ENCODE results near the gene DND1.
A peak's percentile ranks its signal among the peaks of the same experiment; 100 is the strongest.
"Not testable (repeated sequence)": the region's sequence is repeated elsewhere in the genome, so short reads cannot be mapped to it uniquely, and the experiment has no call there.

The DND1 gene

DNA sequence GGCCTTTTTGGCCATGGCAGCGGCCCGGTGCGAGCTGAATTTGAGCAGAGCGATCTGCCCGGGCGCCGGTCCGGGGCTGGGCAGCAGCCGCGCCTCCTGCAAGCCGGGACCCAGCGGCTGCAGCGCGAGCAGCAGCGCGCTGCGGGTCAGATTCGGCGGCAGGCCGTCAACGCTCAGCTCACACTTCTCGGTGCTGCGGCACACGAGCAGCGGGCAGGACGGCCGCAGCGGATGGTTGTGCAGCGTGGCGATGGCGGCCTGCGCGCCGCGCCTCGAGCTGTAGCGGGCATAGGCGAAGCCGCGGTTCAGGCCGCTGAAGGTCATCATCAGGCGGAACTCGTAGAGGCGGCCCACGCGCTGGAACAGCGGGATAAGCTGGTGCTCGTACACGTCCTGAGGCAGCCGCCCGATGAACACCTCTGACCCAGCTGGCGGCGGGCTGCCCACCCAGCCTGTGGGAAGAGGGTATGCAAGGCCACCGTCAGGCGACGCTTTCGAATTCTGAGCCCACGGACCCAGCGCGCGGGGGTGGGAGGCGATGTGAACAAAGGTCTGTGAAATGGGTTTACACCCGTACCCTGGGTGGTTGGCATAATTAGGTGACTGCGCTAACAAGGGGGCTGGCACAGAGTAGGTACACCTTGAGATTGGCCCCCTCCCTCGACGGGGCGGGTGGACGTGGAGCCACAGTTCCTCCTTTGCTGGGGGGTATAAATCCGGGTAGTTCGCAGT, 755 bp downstream of the DND1 start:
- no peak for DNase-seq (ENCODE audit: low read depth)

DNA sequence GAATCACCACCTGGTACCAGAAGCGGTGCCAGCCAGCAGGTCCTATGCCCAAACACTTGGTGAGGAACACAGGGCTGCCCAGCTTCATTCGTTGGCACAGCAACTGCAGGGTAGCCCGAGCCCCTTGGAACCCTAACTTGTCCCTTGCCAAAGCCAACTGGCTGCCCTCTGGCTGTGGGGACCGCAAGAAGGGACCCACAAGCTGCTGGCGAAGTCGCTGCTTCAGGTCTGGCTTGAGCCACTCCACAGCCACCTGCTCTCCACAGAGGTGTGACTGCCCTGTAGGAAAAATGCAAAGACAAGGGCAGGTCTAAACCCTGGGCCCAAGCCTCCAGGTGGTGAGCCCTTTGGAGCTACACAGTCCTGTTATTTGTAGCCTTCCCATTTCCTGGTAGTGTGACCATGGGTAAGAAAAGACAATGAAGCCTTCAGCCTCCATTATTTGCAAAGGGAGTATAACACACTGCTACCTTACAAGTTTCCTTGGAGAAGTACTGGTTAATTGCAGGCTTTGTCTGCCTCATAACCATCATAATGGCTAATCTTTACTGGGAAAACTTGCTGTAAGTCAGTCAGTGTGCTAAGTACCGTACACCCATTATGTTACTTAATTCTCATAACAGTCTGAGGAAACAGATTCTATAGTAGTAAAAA, 1.8 kb downstream of the DND1 start:
- DNase-seq (ENCODE audit: low read depth): no peak

DNA sequence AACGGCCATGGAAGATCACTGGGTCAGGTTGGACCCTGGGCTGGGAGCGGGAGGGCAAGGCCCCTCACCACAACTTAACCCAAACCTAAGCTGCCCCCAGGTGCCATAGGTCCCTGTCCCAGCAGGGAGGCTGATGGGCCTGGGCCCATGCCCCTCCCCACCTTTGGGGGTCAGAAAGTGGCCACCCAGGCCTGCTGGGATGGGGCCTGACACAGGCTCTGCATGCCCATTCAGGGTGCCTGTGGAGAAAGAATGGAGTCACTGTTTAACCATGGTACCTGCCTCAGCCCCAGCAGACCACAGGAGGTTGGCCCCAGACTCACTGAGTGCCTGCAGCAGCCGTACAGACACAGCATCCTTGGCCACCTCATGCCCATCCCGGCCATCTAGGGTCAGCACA, 2.3 kb downstream of the DND1 start:
- DNase-seq (ENCODE audit: low read depth): not testable (repeated sequence)

DNA sequence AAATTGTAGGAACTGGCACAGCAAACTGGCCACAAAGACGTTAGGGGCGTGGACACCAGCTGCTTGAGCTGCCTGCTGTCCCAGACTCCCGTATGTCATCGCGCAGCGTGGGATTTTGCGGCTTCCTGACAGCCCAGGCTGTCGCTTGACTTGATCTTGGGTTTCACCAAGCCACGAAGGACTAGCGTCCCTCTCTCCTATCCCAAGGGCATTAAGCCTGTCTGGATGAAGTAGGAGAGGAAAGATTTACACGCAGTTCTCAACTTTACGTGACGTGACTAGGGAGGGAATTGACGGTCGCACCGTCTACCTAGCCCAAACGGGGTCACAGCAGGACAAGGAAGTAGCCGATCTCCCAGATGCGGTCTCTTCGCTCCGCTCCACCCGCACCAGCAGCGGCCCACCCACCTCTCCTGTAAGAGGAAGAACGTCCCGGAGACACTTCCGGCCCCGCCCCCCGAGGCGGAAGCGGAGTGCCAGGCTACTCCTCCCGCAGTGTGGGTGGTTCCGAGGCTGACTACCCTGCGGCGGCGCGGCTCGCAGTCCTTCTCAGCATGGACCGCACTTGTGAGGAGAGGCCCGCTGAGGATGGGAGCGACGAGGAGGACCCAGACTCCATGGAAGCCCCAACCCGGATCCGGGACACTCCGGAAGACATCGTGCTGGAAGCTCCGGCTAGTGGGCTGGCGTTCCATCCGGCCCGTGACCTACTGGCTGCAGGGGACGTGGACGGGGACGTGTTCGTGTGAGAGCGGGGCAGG, 8.8 kb downstream of the DND1 start, which contains the start of gene WDR55:
Gene WDR55 (plus strand): TSS at position 546 of the 761 bp plus-strand sequence. CDS start 9 bp downstream, at position 555.
- peak; percentile 95 for DNase-seq (ENCODE audit: low read depth)

DNA sequence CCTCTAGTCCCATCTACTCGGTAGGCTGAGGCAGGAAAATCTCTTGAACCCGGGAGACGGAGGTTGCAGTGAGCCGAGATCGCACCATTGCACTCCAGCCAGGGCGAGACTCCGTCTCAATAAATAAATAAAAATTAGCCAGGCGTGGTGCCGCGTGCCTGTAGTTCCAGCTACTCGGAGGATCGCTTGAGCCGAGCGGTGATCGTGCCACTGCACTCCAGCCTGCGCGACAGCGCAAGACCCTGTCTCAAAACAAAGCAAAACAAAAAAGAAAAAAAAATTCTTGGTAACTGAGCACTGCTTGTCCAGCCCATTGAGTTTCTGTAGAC, 9.4 kb downstream of the DND1 start:
- no peak for DNase-seq (ENCODE audit: low read depth)

DNA sequence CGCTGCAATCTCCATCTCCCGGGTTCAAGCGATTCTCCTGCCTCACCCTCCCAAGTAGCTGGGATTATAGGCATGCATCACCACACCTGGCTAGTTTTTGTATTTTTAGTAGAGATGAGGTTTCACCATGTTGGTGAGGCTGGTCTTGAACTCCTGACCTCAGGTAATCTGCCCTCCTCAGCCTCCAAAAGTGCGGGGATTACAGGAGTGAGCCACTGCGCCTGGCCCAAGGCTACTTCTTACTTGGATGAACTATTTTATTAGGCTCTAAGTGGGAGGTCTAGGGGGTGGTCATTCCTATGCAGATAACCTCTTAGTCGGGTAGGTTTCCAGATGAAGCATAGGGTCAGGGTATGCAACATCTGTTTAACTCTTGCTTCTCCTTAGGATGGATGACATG, 13.0 kb downstream of the DND1 start:
- DNase-seq (ENCODE audit: low read depth): not testable (repeated sequence)

DNA sequence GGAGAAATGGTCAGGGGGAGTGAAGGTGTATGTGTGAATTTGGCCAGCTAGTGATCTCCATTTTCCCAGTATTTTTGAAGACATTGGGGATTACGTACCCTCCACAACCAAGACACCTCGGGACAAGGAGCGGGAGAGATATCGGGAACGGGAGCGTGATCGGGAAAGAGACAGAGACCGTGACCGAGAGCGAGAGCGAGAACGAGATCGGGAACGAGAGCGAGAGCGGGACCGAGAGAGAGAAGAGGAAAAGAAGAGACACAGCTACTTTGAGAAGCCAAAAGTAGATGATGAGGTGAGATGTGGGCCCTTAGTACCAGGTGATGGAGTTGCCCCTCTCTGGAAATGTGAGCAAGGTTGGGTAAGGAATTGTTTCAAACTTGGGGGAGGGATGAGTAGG, 14.5 kb downstream of the DND1 start:
- no peak for DNase-seq (ENCODE audit: low read depth)

DNA sequence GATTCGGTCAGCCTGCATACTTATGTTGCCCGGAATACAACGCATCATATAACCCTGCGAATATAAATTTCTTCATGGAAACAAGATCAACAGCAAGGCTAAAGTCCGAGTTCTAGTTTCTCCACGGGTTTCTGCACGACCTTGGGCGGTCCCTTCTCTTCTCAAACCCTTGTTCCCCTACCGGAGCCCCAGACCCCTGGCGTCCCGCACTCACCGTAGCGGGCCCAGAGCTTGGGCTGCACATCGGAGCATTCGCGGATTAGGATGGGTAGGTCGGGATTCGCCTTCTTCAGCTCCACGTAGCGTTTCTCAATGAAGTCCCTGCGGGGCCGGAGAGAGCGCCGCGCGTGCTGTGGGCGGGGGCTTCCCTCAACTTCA, 26.3 kb downstream of the DND1 start:
- no peak for DNase-seq (ENCODE audit: low read depth)

DNA sequence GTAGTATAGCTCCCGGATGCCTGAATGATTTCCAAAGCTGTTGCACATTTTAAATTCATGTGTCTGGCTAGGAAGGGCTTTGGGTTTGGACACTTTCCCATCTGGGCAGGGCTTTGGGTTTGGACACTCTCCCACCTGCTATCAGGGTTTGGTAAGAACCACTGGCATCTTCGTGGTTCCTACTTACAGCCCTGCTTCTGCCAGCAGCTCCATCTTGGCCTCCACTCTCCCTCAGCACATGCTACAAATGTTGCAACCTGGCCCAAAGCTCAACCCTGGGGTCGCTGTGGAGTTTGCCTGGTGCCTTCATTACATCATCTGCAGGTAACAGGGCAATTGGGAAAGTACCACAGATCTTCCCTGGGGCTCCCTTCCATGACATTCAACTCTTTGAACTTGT, 30.7 kb downstream of the DND1 start:
- DNase-seq (ENCODE audit: low read depth): no peak

DNA sequence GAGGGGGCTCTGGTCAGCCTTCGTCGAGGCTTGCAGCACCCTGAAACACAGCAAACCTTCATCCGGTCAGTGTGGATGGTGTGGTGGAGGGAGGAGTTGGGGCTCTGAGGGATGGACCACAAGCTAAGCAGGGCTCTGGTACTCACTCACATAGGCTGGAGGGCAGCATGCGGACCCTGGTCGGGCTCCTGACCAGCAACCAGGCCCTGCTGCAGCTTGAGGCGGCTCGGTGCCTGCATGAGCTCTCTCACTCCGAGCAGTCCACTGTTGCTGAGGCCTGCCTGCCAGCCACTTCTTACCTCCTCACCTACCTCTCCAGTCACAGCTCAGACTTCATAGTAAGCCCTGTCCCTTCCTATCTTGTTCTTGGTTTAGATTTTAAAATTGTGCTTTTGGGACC, 31.7 kb downstream of the DND1 start:
- no peak for DNase-seq (ENCODE audit: low read depth)

DNA sequence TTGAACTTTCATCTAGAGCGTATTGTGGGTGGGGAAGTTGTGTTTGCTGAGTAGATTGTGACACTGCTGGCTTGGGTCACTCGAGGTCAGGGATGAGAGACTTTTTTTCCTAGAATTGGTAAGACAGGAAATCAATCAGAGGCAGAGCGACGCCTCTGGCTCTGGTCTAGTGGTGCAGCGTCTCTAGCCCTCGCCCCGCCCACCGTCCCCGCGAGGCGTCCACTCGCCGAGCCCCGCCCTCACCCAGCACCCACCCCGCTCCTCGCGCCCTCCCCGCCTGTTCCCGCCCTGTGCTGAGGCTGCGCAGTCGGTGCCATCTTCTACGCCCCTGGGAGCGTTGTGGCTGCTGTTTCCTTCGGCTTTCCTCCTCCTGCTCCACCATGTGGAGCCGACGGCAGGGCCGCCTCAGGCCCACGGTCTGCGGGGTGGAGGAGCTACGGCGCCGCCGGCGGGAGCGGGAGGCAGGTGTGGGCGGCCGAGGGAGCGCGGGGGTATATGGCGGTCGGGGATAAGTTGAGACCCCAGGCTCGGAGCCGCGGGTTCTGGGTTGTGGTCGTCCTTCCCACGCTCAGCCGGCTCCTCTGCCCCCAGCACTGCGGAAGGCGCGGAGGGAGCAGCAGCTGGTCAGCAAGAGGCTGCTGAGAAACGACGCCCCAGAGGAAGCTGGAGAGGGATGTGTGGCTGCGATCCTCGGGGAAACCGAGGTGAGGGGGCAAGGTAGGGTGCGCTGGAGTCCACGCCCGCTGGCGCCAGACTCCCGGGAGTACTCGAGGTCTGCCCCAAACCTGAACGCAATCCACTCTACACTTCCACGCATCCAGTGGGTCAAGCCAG, 34.0 kb downstream of the DND1 start, which contains the start of gene TMCO6:
Gene TMCO6 (plus strand): TSS at position 304 of the 834 bp plus-strand sequence. CDS start 77 bp downstream, at position 381.
- peak; percentile 96 for DNase-seq (ENCODE audit: low read depth)

DNA sequence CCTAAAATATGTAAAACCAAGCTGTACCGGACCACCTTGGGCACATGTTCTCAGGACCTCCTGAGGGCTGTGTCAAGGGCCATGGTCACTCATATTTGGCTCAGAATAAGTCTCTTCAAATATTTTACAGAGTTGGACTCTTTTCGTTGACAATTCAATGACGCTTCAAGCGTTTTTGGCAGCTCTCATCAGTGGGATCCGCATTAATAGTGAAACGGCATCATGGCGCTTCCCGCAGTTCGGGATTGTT, 34.6 kb downstream of the DND1 start:
- DNase-seq (ENCODE audit: low read depth): not testable (repeated sequence)

DNA sequence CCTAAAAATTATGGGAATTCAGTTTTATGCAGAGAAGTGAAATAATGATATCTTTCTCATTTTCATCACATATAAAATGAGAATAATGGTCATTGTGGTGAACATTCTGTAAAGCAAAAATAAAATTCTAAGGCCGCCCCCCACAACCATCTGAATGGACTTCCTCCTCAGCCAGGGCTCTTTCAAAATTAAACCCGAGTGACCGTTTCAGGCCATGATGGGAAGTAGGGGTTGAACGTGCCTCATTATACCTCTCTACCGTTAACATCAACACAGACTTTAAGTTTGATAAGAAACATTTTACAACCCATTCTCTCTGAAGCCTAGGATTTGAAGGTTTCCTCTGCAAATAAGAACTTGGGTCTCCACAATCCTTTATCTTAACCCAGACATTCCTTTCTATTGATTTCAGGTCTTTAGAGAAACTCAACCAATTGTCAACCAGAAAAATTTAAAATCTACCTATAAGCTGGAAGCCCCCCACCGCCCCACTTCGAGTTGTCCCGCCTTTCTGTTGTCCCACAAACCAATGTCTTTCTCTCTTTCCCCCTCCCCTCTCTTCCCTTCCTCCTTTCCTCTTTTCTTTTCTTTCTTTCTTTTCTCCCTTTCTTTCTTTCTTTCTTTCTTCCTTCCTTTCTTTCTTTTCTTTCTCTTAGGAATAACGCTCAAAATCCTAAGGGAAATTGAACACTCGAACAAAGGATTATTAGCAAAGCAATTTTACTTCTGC, 35.8 kb downstream of the DND1 start:
- no peak for DNase-seq (ENCODE audit: low read depth)

DNA sequence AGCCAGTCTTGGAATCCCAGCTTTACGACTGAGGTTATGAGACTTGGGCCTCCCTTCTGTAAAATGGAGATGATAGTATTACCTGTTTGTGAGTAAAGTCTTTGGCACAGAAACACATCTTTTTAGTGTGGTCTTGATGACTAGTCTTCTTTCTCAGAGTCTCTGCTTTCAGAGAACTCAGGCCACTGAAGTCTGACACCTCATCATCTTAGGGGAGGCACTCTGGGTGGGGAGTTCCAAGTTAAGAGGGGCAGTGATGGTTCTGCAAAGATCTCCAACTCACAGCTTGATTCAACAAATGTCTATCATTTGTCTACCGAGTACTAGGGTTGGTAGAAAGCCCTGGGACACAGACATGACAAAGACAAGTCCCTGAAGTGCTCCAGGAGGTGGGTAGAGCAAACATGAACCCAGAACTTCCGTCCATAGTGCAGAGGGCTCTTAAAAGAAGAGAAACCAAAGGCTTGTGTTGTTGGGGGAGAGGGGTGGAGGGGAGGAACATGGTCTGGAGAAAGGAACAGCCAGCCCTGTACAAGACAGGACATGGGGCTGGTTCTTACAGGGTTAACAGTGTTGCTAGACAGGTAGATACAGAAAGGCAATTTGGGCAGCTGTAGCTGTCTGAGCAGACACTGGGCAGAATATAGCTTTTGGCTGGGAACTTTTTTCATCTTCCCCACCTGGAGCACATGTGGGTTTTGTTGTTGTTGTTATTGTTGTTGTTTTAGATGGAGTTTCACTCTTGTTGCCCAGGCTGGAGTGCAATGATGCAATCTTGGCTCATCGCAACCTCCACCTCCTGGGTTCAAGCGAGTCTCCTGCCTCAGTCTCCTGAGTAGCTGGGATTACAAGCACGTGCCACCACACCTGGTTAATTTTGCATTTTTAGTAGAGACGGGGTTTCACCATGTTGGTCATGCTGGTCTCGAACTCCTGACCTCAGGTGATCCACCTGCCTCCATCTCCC, 37.8 kb downstream of the DND1 start:
- no peak for DNase-seq (ENCODE audit: low read depth)

DNA sequence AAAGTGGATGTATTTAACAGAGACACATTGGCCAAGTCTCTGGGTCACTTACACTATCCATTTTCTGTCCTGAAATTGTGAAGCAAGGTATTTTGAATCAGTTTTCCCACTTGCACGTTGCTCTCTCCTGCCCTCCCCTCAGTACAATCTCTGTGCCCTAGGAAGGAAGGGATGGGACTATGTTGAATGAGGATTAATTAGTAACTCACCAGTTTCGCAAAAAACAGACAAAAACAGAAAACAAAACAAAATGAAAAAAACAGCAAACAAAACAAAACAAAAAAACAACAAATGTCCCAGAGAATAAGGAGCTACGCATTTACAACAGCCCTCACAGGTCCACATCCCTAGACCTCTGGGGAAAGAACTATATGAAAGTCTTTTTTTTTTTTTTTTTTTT, 39.3 kb downstream of the DND1 start:
- no peak for DNase-seq (ENCODE audit: low read depth)

DNA sequence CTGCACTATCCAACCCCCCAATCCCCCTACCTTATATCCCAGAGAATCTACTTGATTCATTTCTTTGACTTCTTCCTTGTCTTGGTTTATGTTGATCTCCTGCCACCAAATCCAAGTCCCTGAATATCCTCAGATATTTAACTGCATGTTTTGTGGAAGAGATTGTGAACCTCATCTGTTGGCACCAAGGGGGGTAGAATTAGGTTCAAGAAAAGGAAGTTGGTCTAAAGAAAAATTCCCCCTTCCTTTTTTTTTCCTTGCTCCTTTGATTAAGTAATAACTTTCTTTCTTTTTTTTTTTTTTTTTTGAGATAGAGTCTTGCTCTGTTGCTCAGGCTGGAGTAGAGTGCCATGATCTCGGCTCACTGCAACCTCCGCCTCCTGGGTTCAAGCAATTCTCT, 39.9 kb downstream of the DND1 start:
- no peak for DNase-seq (ENCODE audit: low read depth)

DNA sequence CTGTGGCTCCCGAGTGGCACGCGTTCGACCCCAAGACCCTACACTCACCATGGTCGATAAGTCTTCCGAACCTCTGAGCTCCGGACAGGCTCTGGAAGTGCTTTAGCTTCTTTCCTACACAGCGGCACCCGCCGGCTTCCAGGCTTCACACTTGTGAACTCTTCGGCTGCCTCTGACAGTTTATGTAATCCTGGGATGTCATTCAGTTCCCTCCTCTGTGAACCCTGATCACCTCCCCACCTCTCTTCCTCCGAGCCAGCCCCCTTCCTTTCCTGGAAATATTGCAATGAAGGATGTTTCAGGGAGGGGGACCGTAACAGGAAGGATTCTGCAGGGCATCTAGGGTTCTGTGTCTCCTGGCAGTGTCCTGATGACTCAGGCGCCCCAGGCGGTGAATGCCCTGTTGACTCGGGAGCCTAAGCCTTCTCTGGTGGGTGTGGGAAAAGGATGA, 40.3 kb downstream of the DND1 start, which contains the start of gene CD14:
Gene CD14 (minus strand): TSS at position 155 of the 451 bp plus-strand sequence. CDS start 104 bp downstream, at position 51.
- no peak for DNase-seq (ENCODE audit: low read depth)

DNA sequence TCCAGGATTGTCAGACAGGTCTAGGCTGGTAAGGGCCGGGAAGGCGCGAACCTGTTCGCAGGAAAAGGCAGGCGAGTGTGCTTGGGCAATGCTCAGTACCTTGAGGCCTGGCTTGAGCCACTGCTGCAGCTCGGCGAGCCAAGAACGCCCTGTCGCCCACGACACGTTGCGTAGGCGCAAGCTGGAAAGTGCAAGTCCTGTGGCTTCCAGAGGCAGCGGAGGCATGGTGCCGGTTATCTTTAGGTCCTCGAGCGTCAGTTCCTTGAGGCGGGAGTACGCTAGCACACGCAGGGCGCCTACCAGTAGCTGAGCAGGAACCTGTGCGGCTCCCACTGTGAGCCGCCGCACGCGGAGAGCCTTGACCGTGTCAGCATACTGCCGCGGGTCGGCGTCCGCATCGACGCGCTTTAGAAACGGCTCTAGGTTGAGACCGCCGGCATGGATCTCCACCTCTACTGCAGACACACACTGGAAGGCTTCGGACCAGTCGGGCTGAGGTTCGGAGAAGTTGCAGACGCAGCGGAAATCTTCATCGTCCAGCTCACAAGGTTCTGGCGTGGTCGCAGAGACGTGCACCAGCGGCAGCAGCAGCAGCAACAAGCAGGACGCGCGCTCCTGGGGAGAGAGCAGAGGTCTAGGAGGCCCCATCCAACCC, 40.9 kb downstream of the DND1 start:
- DNase-seq (ENCODE audit: low read depth): peak; percentile 21

DNA sequence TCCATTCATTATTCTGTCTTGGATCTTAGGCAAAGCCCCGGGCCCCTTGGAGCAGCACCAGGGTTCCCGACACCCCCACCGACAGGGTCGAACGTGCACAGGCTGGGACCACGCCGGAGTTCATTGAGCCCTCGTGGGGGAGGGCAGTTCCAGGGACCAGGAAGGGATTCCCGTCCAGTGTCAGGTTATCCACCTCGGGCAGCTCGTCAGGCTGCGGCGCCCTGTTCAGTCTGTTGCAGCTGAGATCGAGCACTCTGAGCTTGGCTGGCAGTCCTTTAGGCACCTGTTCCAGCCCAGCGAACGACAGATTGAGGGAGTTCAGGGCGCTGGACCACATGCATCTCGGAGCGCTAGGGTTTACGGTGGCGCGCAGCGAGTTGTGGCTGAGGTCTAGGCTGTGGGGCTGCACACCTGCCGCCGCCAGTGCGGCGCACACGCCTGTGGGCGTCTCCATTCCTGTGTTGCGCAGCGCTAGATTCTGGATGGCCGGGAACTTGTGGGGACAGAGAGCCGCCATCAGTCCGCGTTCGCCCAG, 41.5 kb downstream of the DND1 start:
- DNase-seq (ENCODE audit: low read depth): no peak

DNA sequence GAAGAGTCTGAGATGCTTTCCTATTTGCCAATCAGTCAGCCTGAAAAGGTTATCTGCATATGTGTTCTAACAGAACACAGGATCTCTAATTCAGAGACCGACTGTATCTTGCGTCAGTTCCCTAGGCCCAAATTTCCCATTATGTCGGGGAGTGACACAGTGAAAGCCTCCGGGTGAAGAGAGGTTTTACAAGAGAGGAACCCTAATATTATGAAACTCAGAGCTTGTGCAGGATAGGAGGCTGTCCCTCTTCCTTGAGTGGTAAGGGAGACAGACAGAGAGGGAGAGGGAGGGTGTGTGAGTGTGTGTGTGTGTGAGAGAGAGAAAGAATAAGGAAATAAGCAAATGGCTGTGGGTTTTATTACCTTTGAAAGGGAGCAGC, 42.3 kb downstream of the DND1 start:
- no peak for DNase-seq (ENCODE audit: low read depth)
